Prostate gland (tissue), 2 donors: ENCODE data around the gene TMEM204.

Experiments used
- POLR2AphosphoS5 ChIP-seq: sonication (generic); formaldehyde crosslinking; IDR thresholded peaks from one replicate; pipeline ENCODE4 v1.6.1; 2017; ENCODE audit warnings: antibody characterized with exemption
- TF ChIP-seq, protein P1 (sequence below), 4 experiments: fragments of 200-600 bp in 2 of 4; fragments of 450-650 bp in 2 of 4; sonication (generic) in 2 of 4; IDR thresholded peaks; 1 replicate in 3 of 4; 2 replicates in 1 of 4; pipeline ENCODE4 v1.5.1; 2016 to 2019; ENCODE audit warnings: antibody characterized with exemption in 4 of 4, mild to moderate bottlenecking in 2 of 4, moderate library complexity in 2 of 4

DNA sequence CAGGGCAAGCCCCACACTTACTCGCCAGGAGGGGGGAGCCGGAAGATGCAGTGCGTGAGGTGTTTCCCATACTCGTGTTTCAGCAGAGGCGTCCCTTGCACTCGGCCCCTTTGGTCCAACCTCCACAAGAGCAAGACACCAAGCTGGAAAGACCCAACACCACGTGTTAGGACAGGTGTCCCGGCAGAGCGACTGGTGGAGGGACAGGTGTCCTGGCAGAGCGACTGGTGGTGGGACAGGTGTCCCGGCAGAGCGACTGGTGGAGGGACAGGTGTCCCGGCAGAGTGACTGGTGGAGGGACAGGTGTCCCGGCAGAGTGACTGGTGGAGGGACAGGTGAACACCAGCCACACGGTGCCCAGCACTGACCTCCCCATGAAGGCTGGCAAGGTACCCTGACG is 59.0 kb downstream of the TMEM204 start:
- TF ChIP-seq, protein P1, sequence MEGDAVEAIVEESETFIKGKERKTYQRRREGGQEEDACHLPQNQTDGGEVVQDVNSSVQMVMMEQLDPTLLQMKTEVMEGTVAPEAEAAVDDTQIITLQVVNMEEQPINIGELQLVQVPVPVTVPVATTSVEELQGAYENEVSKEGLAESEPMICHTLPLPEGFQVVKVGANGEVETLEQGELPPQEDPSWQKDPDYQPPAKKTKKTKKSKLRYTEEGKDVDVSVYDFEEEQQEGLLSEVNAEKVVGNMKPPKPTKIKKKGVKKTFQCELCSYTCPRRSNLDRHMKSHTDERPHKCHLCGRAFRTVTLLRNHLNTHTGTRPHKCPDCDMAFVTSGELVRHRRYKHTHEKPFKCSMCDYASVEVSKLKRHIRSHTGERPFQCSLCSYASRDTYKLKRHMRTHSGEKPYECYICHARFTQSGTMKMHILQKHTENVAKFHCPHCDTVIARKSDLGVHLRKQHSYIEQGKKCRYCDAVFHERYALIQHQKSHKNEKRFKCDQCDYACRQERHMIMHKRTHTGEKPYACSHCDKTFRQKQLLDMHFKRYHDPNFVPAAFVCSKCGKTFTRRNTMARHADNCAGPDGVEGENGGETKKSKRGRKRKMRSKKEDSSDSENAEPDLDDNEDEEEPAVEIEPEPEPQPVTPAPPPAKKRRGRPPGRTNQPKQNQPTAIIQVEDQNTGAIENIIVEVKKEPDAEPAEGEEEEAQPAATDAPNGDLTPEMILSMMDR (IDR thresholded peaks at IDR 0.05): no peak
- no peak for TF ChIP-seq POLR2AphosphoS5
